Measurements from ENCODE around the gene PTPRD.

The PTPRD gene

GRCh38 chr9:8351436-8351835, 2261.4 kb downstream of the PTPRD start:
- in situ Hi-C loops (cut with MboI; ENCODE audit: low pct_unique_long_range_greater_than_20kb, low sequenced_read_pairs, unreplicated experiment), result no loop called here
- TF ChIP-seq CTCF (IDR thresholded peaks at IDR 0.05; ENCODE audit: extremely low read depth, insufficient read depth, missing control alignments), result no peak
- DNase-seq (ENCODE audit: low spot score), result no peak

- in situ Hi-C loops (cut with MboI; ENCODE audit: low pct_unique_long_range_greater_than_20kb, low sequenced_read_pairs, unreplicated experiment), result no loop called here
- no peak for DNase-seq (ENCODE audit: low spot score)
- TF ChIP-seq CTCF (IDR thresholded peaks at IDR 0.05; ENCODE audit: extremely low read depth, insufficient read depth, missing control alignments), result no peak
Measured at GRCh38 chr9:8349901-8350300, 2262.9 kb downstream of the PTPRD start.

- in situ Hi-C loops (cut with MboI; ENCODE audit: low pct_unique_long_range_greater_than_20kb, low sequenced_read_pairs, unreplicated experiment), result no loop called here
- DNase-seq (ENCODE audit: low spot score), result no peak
- TF ChIP-seq CTCF (IDR thresholded peaks at IDR 0.05; ENCODE audit: extremely low read depth, insufficient read depth, missing control alignments), result no peak
Measured at GRCh38 chr9:8349376-8349775, 2263.4 kb downstream of the PTPRD start.

- no peak for DNase-seq (ENCODE audit: low spot score)
- in situ Hi-C loops (cut with MboI; ENCODE audit: low pct_unique_long_range_greater_than_20kb, low sequenced_read_pairs, unreplicated experiment), result no loop called here
- TF ChIP-seq CTCF (IDR thresholded peaks at IDR 0.05; ENCODE audit: extremely low read depth, insufficient read depth, missing control alignments), result no peak
Measured at GRCh38 chr9:8348756-8349155, 2264.0 kb downstream of the PTPRD start.

GRCh38 chr9:8346296-8346695, 2266.5 kb downstream of the PTPRD start:
- DNase-seq (ENCODE audit: low spot score), result no peak
- in situ Hi-C loops (cut with MboI; ENCODE audit: low pct_unique_long_range_greater_than_20kb, low sequenced_read_pairs, unreplicated experiment), result no loop called here
- no peak for TF ChIP-seq CTCF (IDR thresholded peaks at IDR 0.05; ENCODE audit: extremely low read depth, insufficient read depth, missing control alignments)

- no peak for DNase-seq (ENCODE audit: low spot score)
- no peak for TF ChIP-seq CTCF (IDR thresholded peaks at IDR 0.05; ENCODE audit: extremely low read depth, insufficient read depth, missing control alignments)
- in situ Hi-C loops (cut with MboI; ENCODE audit: low pct_unique_long_range_greater_than_20kb, low sequenced_read_pairs, unreplicated experiment), result no loop called here
Measured at GRCh38 chr9:8338767-8339510, 2273.9 kb downstream of the PTPRD start.

All from GM13977 (cell line).